Upper lobe of right lung (tissue), 1 donor: ENCODE measurements around the gene WBP2. TPM values are rescaled to one million over a fixed set of nuclear protein-coding genes. Genes with fewer than 3 reads are reported as not detected.
A peak's percentile ranks its signal among the peaks of the same experiment; 100 is the strongest.
"Not testable (repeated sequence)": the region's sequence is repeated elsewhere in the genome, so short reads cannot be mapped to it uniquely, and the experiment has no call there.

ENCODE experiments used
- ATAC-seq: fragments of 200-7000 bp; cut with Tn5 transposase; one replicate; pipeline ENCODE4 v1.9.1; 2020; ENCODE audit warnings: mild to moderate bottlenecking, moderate library complexity
- DNase-seq: peaks from one replicate; pipeline ENCODE4 v3.0.0-alpha.2; 2020
- H3K27ac ChIP-seq: fragments of 200-600 bp; one replicate; pipeline ENCODE4 v1.8.0; 2022
- H3K27me3 ChIP-seq: fragments of 200-600 bp; one replicate; pipeline ENCODE4 v1.8.0; 2022; ENCODE audit warnings: mild to moderate bottlenecking
- H3K36me3 ChIP-seq: fragments of 200-600 bp; one replicate; pipeline ENCODE4 v1.8.0; 2022
- H3K4me1 ChIP-seq: fragments of 200-600 bp; one replicate; pipeline ENCODE4 v1.8.0; 2022
- H3K4me3 ChIP-seq: fragments of 200-600 bp; one replicate; pipeline ENCODE4 v1.8.0; 2022; ENCODE audit warnings: mild to moderate bottlenecking
- H3K9me3 ChIP-seq: fragments of 200-600 bp; one replicate; pipeline ENCODE4 v1.8.0; 2022
- CTCF ChIP-seq: fragments of 200-600 bp; IDR thresholded peaks from one replicate; pipeline ENCODE4 v1.8.0; 2022; ENCODE audit warnings: antibody characterized with exemption
- intact Hi-C: fragments of 100-400 bp; cut with DNase I; formaldehyde crosslinking; loops from one replicate; pipeline ENCODE4 v1.11.0; 2022
- total RNA-seq: library from RNA; stranded (reverse); fragmentation: NEBNext Ultra II Directional; extraction: Animal tissue kit (Norgen Biotek cat#: 25700); gene quantifications from one replicate; pipeline ENCODE4 v1.2.1, GENCODE V29; 2021
- donor health status: DM: no; HTN: yes; CAD: no; lungs with severe emphysema.

WBP2 gene
- total RNA-seq, 1 donor from 2014 or later: 156 TPM

- Histone ChIP-seq H3K4me1 (peaks cover 57% of the 10 kb centered on the region), H3K27ac (peak overlapping the region; percentile 92), H3K4me3 (no peak overlapping the region), H3K36me3 (peaks cover 22% of the 10 kb centered on the region), H3K27me3 (no peaks in the 10 kb centered on the region), H3K9me3 (no peaks in the 10 kb centered on the region)
- ATAC-seq (peak; percentile 48), DNase-seq (peak; percentile 72)
- intact Hi-C loops: no loop called here
- no peak for TF ChIP-seq CTCF
Observed at GRCh38 chr17:75872434-75873351, 17.6 kb upstream of the WBP2 start.

GRCh38 chr17:75870228-75870627 lies 15.1 kb upstream of the WBP2 start:
- H3K9me3 ChIP-seq, intact Hi-C loops, DNase-seq, H3K4me3 ChIP-seq, ATAC-seq, H3K27me3 ChIP-seq: not testable (repeated sequence)
- Histone ChIP-seq H3K27ac (peak overlapping the region; percentile 87), H3K36me3 (peaks cover 15% of the 10 kb centered on the region), H3K4me1 (peaks cover 39% of the 10 kb centered on the region)

- H3K4me1 ChIP-seq: peaks cover 43% of the 10 kb centered on the region
- H3K27ac ChIP-seq: peak overlapping the region; percentile 87
- no peak for DNase-seq
- peak; percentile 2 for ATAC-seq
- TF ChIP-seq CTCF: no peak
- H3K4me3 ChIP-seq: peak overlapping the region; percentile 19
- intact Hi-C loops: no loop called here
- no peaks in the 10 kb centered on the region for H3K9me3 ChIP-seq
- H3K36me3 ChIP-seq: peaks cover 8% of the 10 kb centered on the region
- no peaks in the 10 kb centered on the region for H3K27me3 ChIP-seq
Observed at GRCh38 chr17:75869282-75870141, 14.4 kb upstream of the WBP2 start.

- intact Hi-C loops, H3K36me3 ChIP-seq, ATAC-seq, H3K4me3 ChIP-seq, H3K27me3 ChIP-seq, DNase-seq, H3K9me3 ChIP-seq: not testable (repeated sequence)
- Histone ChIP-seq H3K27ac (peak overlapping the region; percentile 87), H3K4me1 (peaks cover 44% of the 10 kb centered on the region)
Observed at GRCh38 chr17:75868730-75869281, 13.7 kb upstream of the WBP2 start.

GRCh38 chr17:75865404-75866188 lies 10.5 kb upstream of the WBP2 start:
- H3K4me3 ChIP-seq, H3K27me3 ChIP-seq, intact Hi-C loops, ATAC-seq, H3K9me3 ChIP-seq, DNase-seq, H3K36me3 ChIP-seq: not testable (repeated sequence)
- peaks cover 28% of the 10 kb centered on the region for H3K4me1 ChIP-seq
- peak overlapping the region; percentile 88 for H3K27ac ChIP-seq

GRCh38 chr17:75864887-75865286 lies 9.8 kb upstream of the WBP2 start:
- H3K27ac ChIP-seq: peak overlapping the region; percentile 88
- H3K36me3 ChIP-seq, H3K27me3 ChIP-seq, H3K9me3 ChIP-seq, DNase-seq, H3K4me3 ChIP-seq, ATAC-seq, intact Hi-C loops: not testable (repeated sequence)
- peaks cover 27% of the 10 kb centered on the region for H3K4me1 ChIP-seq

- no peaks in the 10 kb centered on the region for H3K27me3 ChIP-seq
- no peak for TF ChIP-seq CTCF
- ATAC-seq (peak; percentile 85), DNase-seq (peak; percentile 70)
- H3K9me3 ChIP-seq: no peaks in the 10 kb centered on the region
- H3K4me1 ChIP-seq: peaks cover 23% of the 10 kb centered on the region
- no peak overlapping the region for H3K4me3 ChIP-seq
- peak overlapping the region; percentile 88 for H3K27ac ChIP-seq
- intact Hi-C loops: no loop called here
- H3K36me3 ChIP-seq: no peaks in the 10 kb centered on the region
Observed at GRCh38 chr17:75864448-75864871, 9.3 kb upstream of the WBP2 start.
